GM21825 (cell line): ENCODE data around the gene ITGB7.

Experiments used
- ATAC-seq: cut with Tn5 transposase; IDR thresholded peaks from one replicate; pipeline ENCODE4 v1.9.1; 2021; ENCODE audit warnings: mild to moderate bottlenecking, moderate library complexity; ENCODE audit not compliant: unreplicated experiment

Gene ITGB7, protein sequence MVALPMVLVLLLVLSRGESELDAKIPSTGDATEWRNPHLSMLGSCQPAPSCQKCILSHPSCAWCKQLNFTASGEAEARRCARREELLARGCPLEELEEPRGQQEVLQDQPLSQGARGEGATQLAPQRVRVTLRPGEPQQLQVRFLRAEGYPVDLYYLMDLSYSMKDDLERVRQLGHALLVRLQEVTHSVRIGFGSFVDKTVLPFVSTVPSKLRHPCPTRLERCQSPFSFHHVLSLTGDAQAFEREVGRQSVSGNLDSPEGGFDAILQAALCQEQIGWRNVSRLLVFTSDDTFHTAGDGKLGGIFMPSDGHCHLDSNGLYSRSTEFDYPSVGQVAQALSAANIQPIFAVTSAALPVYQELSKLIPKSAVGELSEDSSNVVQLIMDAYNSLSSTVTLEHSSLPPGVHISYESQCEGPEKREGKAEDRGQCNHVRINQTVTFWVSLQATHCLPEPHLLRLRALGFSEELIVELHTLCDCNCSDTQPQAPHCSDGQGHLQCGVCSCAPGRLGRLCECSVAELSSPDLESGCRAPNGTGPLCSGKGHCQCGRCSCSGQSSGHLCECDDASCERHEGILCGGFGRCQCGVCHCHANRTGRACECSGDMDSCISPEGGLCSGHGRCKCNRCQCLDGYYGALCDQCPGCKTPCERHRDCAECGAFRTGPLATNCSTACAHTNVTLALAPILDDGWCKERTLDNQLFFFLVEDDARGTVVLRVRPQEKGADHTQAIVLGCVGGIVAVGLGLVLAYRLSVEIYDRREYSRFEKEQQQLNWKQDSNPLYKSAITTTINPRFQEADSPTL

DNA sequence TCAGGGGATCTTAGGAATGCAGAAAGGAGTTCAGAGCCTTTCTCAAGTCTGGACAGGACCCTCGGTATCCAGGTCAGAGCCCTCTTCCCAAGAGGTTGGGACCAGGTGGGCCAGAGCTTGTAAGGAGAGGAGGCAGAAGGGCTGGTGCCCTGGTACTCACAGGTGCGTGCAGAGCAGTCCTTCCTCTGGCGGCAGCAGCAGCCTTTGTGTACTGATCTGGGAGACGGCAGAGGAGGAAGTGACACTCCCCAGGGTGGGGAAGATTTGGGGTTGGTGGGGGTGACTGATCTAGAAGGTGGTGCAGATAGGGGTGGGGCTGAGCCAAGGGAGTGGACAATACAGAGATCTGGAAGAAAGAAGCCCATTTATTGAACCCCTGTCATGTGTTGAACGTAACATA is at the start of gene ITGB7:
ITGB7 (minus strand) TSS at position 210 of the 400 bp plus-strand sequence. CDS start 6,808 bp downstream, outside the sequence.
- peak; percentile 41 for ATAC-seq

DNA sequence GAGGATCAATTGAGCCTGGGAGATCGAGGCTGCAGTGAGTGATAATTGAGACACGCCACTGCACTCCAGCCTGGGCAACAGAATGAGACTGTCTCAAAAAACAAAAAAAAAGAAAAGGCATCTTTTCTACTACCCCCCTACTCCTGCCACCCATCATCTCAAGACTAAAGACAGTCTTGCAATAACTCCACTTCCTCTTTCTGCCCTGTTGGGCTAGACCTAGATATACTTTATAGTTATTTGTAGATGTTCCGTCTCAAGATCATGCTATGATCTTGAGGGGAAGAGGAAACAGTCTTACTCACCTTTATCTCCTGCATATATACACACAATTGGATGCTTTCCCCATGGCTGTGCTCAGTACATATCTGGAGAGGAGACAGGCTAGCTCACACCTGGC is 48.9 kb upstream of the ITGB7 start:
- no peak for ATAC-seq

DNA sequence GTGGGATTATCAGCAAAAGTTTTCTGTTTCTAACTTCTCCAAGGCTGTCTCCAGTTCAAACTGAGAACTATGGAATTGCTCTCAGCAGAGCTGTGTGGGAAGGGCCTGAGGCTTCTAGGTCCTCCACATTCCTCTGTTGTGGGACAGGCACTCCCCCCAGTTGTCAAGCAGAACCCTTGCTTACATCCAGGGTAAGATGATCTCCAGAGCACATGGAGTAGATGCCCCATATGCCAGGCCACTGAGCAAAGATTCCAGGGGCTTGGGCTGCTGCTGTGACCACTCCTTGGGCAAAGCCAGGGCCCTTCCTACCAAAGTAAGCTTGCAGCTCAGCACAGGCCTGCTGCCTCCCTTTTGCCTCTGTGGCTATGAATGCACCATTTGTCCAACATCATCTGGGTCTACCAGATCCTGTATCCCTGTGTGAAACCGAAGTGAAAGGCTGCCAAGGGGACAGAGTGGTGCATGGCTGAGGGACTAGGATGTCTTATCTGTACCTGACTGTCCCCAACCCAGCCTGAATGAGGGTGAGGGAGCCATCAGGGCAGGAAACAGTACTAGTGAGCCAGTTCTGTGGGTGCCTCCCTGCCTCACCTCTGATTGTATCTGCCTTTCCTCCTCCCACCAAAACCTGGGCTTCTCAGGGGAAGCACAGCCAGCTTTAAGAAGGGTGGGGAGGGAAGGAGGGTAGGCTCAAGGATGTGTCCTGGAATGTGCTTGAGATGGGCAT is 47.9 kb upstream of the ITGB7 start:
- no peak for ATAC-seq

DNA sequence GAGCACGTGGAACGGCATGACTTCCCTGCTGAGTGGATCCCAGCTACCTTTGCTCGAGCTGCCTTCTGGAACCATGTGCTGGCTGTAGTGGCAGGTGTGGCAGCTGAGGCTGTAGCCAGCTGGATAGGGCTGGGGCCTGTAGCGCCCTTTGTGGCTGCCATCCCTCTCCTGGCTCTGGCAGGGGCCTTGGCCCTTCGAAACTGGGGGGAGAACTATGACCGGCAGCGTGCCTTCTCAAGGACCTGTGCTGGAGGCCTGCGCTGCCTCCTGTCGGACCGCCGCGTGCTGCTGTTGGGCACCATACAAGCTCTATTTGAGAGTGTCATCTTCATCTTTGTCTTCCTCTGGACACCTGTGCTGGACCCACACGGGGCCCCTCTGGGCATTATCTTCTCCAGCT is 46.2 kb upstream of the ITGB7 start:
- no peak for ATAC-seq

DNA sequence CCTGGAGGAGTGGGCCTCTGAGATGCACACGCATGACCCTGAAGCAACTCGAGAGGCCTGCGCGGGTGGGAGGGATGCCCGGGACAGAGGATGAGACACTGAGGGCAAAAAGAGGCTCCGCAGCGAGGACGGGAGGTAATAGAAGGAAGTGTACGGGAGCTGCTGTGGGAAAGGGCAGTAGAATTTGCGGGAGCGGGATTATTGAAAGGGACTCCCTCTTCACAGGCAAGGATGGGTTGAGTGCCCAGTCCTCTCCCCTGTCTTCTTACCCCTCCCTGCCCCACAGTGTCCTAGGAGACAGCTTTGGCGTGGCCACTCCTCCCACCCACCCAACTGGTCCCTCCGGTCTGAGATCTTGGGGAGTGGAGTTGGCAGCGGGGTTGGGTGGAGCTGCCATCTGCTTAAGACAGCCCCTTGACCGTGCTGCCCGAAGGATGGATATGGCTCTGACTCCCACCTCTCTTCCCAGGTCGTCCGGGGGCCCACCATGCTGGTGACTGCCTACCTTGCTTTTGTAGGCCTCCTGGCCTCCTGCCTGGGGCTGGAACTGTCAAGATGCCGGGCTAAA is 45.4 kb upstream of the ITGB7 start:
- ATAC-seq: no peak

DNA sequence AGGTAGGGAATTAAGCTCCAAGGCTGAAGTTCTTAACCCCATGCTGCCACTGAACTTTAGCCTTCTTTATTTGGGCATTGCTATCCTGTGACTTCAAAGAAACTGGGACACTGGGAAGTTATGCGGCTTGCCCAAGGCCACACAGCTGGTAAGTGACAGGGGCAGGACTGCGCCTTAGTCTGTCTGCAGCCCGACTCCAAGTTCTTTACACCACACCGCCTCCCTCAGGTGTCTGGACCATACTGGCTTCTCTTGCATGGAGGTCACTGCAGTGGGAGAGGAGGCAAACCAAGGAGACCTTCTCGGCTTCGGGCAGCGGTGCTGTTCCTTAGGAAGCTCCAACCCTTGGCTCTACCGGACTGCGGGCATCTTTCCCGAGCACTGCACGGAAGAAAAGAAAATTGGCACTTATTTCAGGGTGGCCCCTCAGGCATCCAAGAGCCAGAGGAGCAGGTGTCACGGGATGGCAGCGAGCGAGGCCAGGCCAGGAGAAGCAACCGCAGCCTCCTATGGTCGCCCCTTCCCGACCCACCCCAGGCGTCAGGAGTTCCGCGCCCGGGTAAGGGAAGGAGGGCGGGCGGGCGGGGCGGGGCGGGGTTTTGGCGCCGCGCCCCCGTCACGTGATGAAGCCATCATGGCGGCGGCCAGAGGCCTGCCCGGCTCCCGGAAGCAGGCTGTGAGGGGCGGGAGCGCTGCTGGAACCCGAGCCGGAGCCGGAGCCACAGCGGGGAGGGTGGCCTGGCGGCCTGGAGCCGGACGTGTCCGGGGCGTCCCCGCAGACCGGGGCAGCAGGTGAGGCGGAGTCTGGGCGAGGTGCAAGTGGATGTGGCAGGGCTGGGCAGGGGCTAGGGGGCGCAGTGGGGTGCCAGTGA is 44.7 kb upstream of the ITGB7 start:
- ATAC-seq: peak; percentile 65

DNA sequence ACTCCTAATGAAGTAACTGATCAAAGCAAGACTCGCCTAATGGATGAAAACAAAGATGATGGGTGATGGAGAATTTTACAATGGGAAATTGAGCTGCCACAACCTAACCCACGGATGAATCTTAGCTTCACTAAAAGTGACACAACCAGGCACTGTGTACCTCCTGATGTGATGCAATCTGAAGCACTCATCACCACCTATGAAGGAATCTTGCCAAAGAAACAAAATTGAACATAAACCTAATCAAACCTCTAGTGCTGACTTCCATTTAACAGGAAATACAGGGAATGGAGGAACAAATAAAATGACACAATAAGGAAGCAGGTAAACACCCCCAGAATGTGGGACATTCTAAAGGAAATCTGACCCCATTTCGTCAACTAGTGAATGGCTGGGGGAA is 38.2 kb upstream of the ITGB7 start:
- no peak for ATAC-seq

DNA sequence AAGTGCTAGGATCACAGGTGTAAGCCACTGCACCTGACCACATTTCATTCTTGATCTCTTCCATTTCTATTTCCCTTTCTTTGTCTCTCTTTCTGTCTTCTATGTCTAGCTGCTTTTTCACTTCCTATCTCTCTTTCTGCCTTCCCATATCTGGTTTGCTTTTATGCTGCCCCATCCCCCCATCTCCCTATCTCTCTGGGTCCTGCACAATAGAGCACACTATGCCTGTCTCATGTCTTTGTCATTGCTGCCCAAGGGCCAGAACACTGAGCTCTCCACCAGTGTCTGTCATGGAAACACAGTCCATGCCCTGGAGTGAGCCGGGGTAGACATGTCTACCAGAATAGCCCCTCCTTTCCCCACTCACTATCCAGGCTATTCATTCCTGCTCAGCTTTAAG is 37.3 kb upstream of the ITGB7 start:
- ATAC-seq: no peak

DNA sequence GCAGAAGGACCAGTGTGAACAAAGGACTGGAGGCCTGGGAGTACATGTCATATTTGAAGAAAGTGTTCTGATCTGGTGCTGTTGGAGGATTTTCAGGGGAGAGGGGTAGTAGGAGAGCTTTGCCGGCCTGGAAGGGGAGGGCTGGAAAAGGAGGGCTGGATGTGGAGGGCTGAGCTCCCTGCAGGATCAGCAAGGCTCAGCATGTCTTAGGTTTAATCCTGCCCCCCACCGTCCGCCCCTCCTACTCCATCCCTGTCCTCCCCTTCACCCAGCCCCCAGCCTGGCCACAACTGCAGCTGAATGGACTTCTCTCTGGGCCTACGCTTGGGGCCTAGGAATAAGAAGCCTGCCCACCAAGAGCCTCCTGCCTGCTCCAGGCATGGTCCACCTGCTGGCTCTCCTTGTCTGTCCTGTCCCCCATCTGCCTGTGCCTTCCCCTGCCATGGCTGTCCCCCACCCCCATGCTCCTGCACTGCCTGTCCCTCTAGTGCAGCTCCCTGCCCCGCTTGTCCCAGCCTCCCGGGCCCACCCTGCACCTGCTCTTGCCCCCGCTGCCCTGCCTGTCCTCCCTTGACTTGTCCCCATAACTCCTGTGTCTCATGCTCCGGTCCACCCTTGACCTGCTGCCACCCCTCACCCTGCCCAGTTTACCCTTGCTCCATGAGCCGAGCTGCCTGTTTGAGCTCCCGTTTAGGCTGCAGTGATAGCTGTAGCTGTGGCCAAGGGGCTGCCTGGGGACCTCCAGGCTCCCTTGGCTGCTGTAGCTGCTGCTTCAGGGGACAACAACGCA is 34.8 kb upstream of the ITGB7 start:
- ATAC-seq: no peak

DNA sequence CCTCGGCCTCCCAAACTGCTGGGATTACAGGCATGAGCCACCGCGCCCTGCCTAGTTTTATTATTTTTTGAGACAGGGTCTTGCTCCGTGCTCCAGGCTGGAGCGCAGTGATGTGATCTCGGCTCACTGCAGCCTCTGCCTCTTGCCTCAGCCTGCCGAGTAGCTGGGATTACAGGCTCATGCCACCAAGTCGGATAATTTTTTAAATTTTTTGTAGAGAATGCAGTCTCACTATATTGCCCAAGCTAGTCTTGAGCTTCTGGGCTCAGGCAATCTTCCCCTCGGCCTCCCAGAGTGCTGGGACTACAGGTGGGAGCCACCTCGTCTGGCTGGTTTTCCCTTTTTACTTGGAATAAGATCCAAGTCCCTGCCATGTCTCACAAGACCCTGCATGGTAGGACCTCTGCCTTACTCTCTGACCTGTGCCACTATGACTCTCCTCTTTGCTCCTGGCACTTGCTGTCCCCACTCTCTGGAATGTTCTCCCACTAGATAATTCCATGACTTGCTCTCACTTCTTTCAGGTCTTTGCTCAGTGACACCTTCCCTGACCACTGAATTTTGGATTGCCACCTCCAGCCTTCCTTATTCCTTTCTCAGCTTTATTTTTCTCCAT is 32.7 kb upstream of the ITGB7 start:
- ATAC-seq: no peak

DNA sequence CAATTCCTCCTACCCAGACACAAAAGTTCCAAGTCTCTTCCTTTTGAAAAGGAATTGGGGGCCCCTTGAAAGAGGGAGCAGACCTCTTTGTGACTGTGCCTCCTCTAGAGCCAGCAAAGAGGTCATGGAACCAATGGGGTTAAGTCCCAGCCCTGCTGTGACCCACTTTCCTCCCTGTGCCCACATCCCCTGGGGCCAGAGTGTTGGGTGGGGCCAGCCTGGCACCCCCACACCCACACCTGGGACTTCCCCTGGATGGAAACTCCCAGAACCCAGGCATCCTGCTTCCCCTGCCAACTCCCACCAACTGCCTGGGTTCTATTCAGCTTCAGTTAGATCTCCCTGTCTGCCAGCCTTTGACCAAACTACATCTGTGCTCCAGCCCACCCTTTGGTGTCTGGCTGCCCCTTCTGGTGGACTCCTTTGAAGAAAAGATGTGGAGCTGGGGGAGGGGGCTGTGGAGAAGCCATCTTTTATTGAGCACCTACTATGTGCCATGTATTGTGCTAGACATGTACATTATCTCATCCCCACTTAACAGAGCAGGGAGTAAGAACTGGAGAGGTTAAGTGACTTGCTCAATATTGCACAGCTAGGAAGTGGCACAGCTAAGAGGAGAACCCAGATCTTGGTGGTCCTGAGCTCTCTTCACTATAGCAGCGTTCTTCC is 29.5 kb upstream of the ITGB7 start:
- no peak for ATAC-seq

DNA sequence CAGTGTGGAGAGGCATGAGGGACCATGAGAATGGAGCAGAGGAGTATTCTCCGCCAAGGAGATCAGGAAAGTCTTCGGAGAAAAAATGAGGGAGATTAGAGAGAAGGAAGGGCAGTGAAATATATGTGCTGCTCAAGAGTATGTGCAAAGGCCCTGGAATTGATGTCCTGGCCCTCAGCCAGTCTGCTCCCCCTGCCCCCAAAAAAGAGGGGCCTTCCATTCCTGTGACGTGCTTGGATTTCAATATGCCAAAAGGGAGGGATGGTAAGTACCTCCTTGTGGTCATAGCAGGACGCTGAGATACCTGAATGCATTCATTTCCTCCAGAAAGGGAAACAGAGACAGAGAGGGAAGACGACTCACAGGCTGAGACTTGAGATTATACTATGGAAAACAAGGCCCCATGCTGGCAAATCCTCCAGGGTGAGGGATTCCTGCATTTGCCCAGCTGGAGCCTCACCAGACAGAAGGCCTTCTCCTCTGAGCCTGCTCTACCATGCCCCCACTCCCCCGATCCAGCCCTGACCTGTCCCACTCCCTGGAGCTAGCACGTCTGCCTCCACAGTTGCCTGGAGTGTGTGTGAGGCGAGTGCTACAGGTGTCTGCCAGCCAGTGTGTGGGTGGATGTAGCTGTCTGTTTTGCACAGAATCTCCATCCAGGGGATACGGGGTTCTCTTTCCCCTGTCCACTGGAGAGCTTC is 28.8 kb upstream of the ITGB7 start:
- ATAC-seq: no peak

DNA sequence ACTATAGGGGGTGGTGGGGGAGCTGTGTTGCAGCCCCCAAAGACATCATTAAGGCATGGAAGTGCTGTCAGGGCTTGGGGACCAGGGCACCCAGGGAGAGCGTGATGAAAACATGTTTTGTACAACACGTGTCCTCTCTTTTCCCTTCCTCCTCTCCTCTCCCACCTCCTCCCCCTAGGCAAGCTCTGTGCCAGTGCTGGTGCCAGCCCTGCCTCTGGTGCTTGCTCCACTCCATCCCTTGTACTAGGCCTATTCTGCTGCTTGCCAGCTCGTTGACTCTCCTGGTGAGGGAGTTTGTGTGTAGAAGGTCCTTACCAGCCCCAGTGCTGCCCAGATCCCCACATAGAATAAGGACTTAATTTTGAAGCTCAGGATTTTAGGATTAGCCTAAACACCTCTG is 28.1 kb upstream of the ITGB7 start:
- ATAC-seq: no peak

DNA sequence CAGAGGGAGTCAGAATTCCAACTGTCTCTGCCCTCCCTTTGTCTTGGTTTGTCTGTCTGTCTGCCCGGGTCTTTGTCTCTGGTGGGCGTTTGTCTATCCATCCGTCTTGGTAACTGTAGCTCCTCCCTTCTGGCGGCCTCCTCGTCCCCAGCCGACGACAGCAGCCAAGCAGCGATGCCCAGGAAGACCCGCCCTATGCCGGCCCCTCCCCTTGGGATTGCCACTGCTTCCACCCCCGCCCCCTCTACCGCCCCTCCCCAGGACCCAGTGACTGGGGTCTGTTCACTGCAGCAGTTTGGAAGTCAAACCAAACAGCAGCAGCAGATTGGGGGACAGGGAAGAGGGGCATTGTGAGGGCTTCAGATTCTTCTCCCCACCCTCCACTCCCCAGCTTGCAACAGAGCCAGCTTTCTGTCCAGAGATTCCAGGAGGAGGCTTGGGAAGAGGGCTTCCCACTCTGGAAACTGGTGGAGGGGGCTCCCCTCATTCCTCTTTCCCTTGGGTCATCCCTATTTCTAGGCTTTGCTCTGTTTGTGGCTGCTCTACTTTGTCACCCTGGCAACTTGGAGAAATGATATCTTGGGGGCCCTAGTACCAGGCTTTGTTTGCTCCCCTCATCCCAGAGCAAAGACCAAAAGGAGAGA is 27.3 kb upstream of the ITGB7 start:
- ATAC-seq: no peak

DNA sequence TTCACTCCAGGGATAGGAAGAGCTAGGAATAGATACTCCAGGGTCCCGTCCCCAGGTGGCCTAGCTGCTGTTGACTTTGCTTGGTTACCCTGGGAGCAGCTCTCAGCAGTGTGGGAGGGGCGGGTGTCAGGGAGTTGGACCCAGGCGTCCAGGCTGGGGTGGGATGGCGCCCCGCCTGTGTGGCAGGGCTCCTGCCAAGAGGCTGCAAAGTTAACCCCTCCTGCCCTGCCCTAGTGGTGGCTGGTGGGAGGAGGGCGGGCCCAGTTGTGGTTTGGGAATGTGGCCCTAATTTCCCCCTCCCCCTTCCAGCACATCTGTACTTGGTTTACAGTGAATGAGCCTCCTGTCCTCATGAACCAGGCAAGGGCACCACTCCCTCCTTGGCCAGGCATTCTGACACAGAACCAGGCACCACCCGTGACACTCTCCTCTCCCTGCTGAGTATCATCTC is 26.6 kb upstream of the ITGB7 start:
- ATAC-seq: no peak

DNA sequence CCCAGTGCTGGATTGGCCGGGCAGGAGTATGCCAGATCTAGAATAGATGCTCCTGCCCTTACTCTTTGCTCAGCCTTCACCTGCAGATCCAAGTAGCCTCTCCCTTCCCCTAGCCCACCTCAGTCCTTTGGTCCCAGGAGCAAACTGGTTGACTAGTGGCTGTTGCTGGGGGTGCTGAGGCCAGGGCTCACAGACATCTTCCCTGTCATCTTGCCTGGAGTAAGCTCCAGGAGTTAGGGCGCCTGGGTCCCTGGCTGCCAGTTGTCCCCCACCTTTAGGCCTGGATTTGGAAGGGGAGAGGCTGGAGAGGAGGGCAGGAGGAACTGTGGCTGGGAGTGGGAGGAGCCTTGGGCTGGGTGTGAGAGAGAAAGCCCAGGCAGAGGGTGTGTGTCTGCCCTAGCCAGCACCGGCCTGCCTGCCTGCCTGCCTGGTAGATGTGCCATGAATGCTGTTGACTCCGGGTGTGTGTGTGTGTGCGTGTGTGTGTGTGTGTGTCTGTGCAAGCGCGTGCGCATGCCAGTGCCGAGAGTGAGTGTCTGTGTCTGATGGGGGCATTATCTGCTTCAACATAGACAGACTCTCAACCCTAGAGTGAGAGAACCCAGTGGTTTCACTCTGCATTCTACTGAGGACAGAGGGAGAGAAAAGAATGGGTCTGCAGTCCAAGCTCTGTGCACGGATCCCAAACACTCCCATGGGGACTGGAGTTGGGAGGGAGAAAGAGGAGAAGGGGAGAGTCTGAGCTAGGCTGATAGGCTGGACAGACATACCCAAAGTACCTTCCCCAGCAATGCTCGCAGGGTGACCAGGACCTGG is 25.8 kb upstream of the ITGB7 start:
- ATAC-seq: no peak
